Rectal smooth muscle tissue (tissue), 1 donor: ENCODE measurements around the gene RBMY1E.
"Not testable (repeated sequence)": the region's sequence is repeated elsewhere in the genome, so short reads cannot be mapped to it uniquely, and the experiment has no call there.

Experiments used
- H3K27ac ChIP-seq: one replicate; pipeline ENCODE4 v1.7.0; 2013; ENCODE audit warnings: low read depth, low read length, inconsistent platforms
- H3K27me3 ChIP-seq: one replicate; pipeline ENCODE4 v1.7.0; 2013; ENCODE audit warnings: low read length; ENCODE audit not compliant: control insufficient read depth, insufficient read depth
- H3K36me3 ChIP-seq: one replicate; pipeline ENCODE4 v1.7.0; 2013; ENCODE audit warnings: low read length; ENCODE audit not compliant: control insufficient read depth, insufficient read depth
- H3K4me1 ChIP-seq: one replicate; pipeline ENCODE4 v1.7.0; 2013; ENCODE audit warnings: low read length; ENCODE audit not compliant: control insufficient read depth, insufficient read depth
- H3K4me3 ChIP-seq: one replicate; pipeline ENCODE4 v1.7.0; 2013; ENCODE audit warnings: low read length
- H3K9ac ChIP-seq: one replicate; pipeline ENCODE4 v1.7.0; 2013; ENCODE audit warnings: low read length

RBMY1E gene

DNA sequence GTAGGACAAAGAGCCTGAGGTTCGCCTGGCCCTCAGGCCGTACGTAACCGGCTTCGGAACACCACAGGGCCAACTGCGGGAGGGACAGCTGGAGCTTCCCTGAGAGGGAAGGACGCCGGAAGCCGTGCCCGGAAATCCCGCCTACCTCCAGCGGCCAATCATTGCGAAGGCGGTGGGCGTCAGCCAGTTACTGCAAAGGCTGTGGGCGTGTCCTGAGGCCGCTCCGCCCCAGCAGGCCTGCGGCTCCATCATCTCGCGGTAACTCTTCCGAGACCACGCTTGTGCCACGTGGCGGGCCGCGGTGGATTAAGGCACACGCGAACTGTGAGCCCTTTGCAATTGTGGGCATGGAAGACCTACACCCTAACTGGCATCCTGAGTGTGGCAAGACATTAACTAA lies at the start of gene RBMY1E:
RBMY1E (minus strand) TSS at position 101 of the 400 bp plus-strand sequence. CDS start 1,978 bp downstream, outside the sequence.
- not testable (repeated sequence) for H3K4me1 ChIP-seq, H3K9ac ChIP-seq, H3K4me3 ChIP-seq, H3K27ac ChIP-seq, H3K27me3 ChIP-seq, H3K36me3 ChIP-seq

DNA sequence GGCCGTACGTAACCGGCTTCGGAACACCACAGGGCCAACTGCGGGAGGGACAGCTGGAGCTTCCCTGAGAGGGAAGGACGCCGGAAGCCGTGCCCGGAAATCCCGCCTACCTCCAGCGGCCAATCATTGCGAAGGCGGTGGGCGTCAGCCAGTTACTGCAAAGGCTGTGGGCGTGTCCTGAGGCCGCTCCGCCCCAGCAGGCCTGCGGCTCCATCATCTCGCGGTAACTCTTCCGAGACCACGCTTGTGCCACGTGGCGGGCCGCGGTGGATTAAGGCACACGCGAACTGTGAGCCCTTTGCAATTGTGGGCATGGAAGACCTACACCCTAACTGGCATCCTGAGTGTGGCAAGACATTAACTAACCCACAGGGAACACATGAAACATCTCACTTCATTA lies 23.4 kb downstream of the RBMY1E start, which contains the start of gene RBMY1D:
RBMY1D (minus strand) TSS at position 101 of the 400 bp plus-strand sequence. CDS start 2,013 bp downstream, outside the sequence.
- H3K4me1 ChIP-seq, H3K36me3 ChIP-seq, H3K27me3 ChIP-seq, H3K27ac ChIP-seq, H3K9ac ChIP-seq, H3K4me3 ChIP-seq: not testable (repeated sequence)

DNA sequence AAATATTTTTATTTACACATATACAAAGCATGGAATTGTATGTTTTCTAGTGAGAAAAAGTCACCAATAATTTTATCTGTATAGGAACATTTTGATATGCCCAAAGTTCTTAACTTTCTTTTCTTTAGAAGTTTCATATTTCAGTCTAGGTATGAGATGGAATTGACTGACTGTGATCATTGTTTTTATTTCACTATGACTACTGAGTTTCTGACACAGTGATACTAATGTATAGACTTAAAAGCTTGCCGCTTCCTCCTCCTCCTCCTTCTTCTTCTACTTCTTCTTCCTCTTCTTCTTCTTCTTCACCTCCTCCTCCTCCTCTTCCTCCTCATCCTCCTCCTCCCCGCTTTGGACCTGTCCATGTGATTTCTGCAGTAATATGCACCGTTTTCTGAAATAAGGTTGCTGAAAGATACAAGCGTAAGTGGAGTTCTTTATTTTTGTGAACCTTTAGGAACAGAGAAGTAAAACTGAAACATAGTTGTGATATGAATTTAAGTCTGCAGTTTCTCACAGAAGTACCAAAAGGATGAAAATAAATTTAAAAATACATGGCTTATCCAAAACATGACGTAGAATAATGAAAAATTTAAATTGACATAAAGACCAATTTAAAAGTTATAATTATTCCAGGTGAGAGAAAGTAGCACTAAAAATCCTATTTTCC lies 48.3 kb downstream of the RBMY1E start:
- H3K4me3 ChIP-seq, H3K27ac ChIP-seq, H3K27me3 ChIP-seq, H3K4me1 ChIP-seq, H3K9ac ChIP-seq, H3K36me3 ChIP-seq: not testable (repeated sequence)
